ENCODE measurements around the gene PRAMEF13.
A peak's percentile ranks its signal among the peaks of the same experiment; 100 is the strongest.
"Not testable (repeated sequence)": the region's sequence is repeated elsewhere in the genome, so short reads cannot be mapped to it uniquely, and the experiment has no call there.

Gene PRAMEF13

GRCh38 chr1:13201309-13201708 is at the start of gene PRAMEF13:
Gene PRAMEF13 (minus strand): TSS chr1:13201409. CDS start chr1:13199589, 1,820 bp downstream.
- DNase-seq (ENCODE audit: low spot score), result not testable (repeated sequence)

GRCh38 chr1:13247122-13247521 is 45.9 kb upstream of the PRAMEF13 start:
- DNase-seq (ENCODE audit: low spot score), result not testable (repeated sequence)

DNA sequence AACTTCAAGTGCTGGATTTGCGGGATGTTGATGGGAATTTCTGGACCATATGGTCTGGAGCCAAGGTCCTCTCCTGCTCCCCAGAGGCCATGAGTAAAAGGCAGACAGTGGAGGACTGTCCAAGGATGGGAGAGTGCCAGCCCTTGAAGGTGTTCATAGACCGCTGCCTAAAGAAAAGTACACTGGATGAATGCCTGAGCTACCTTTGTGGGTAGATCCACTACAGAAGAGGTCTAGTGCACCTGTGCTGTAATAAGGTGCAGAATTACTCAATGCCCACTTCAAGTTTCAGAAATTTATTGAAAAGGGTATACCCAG is 45.3 kb upstream of the PRAMEF13 start:
- DNase-seq (ENCODE audit: low spot score), result not testable (repeated sequence)

- DNase-seq (ENCODE audit: low spot score), result not testable (repeated sequence)
Measured at GRCh38 chr1:13245841-13246553, 44.8 kb upstream of the PRAMEF13 start.

GRCh38 chr1:13243536-13244263 is 42.5 kb upstream of the PRAMEF13 start:
- not testable (repeated sequence) for DNase-seq (ENCODE audit: low spot score)

DNA sequence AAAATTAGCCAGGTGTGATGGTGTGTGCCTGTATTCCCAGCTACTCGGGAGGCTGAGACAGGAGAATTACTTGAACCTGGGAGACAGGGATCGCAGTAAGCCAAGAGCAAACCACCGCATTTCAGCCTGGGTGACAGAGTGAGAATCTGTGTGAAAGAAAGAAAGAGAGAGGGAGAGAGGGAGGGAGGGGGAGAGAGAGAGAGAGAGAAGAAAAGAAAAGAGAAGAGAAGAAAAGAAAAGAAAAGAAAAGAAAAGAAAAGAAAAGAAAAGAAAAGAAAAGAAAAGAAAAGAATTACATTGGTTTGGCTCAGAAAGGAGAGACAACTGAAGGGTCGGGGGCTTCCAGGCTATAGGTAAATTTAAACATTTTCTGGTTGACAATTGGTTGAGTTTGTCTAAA is 38.4 kb upstream of the PRAMEF13 start:
- DNase-seq (ENCODE audit: low spot score), result not testable (repeated sequence)

DNA sequence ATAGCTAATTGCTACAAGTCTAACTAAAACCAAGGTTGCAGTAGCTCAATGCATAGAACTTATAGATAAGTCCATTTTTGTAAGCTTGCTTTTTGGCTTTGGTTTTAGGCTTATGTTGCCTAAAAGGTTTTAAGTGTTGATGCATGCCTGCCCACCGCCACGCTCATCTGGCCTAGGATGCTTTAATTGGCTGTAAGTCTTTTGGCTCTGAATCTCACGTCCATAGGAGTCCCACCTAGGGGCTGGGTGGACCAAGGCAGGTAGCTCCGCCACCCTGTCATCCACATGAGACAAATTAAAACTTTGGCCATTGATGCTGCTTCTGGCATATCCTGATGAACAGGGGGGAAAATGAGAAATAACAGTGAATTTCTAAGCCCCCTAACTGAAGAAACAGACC is 36.4 kb upstream of the PRAMEF13 start:
- not testable (repeated sequence) for DNase-seq (ENCODE audit: low spot score)

DNA sequence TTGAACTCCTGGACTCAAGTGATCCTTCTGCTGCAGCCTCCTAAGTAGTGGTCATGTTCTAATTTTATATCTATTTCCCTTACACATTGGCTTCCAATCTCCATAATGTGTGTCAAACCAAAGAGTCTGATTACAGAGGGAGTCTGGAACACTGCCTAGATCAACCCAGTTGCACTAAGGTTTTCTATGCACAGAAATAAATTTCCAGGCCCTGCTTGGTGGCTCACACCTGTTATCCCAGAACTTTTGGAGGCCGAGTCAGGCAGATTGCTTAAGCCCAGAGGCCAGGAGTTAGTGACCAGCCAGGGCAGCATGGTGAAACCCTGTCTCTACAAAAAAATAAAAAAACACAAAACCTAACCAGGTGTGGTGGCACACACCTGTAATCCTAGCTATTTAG is 32.8 kb upstream of the PRAMEF13 start:
- DNase-seq (ENCODE audit: low spot score), result not testable (repeated sequence)

- not testable (repeated sequence) for DNase-seq (ENCODE audit: low spot score)
Measured at GRCh38 chr1:13232056-13232455, 30.8 kb upstream of the PRAMEF13 start.

GRCh38 chr1:13231061-13231750 is 30.0 kb upstream of the PRAMEF13 start:
- not testable (repeated sequence) for DNase-seq (ENCODE audit: low spot score)

DNA sequence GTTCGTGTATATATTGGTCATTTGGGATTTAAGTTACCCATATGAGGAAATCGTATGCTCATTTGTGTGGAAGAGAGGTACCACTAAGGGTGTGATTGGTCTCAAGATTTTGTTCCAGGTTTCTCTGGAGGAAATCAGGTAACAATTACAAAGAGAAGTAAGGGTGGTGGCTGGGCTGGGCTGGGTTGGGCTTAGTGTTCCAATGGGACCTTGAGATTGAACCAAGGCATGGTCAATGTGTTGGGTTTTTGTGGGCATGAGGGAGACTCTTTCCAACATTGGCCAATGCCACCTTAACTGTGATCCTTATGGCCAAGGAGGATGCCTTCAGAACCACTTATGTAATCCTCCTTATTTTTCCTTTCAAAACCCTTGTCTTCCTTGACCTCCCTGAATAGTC is 29.4 kb upstream of the PRAMEF13 start:
- DNase-seq (ENCODE audit: low spot score), result not testable (repeated sequence)

GRCh38 chr1:13230096-13230495 is 28.9 kb upstream of the PRAMEF13 start:
- not testable (repeated sequence) for DNase-seq (ENCODE audit: low spot score)

DNA sequence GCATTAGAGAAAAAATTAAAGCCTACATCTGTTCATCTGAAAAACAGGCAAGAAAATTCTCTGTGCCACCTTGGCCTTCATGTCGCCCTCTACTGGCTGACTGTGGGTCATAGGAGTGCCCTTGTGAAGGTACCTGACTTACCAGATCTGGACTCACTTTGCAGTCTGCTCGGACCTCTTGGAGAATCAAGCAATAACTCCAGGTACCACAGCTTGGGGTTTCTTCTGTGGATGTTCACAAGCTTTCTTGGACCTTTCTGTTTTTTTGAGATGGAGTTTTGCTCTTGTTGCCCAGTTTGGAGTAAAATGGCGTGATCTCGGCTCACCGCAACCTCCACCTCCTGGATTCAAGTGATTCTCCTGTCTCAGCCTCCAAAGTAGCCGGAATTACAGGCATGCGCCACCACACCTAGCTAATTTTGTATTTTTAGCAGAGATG is 27.2 kb upstream of the PRAMEF13 start:
- DNase-seq (ENCODE audit: low spot score), result peak; percentile 58

DNA sequence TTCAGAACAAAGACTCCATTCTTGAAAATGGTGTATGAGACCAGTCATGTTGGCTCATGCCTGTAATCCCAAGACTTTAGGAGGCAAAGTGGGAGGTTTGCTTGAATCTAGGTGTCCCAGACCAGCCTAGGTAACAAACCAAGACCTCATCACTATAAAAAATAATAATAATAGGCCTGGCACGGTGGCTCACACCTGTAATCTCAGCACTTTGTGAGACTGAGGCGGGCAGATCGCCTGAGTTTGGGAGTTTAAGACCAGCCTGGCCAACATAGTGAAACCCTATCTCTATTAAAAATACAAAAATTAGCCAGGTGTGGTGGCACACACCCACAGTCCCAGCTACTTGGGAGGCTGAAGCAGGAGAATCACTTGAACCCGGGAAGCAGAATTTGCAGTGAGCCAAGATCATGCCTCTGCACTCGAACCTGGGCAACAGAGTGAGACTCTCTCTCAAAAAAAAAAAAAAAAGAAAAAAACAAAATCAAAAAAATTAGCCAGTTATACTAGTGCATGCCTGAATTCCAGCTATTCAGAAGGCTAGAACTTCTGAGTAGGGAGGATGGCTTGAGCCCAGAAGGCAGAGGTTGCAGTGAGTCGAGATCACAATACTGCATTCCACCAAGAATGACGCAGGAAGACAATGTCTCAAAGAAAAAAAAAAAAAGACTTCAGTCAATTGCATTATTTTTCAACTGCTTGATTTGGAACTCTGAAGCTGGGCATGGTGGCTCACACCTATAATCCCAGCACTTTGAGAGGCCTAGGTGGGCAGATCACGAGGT is 26.3 kb upstream of the PRAMEF13 start:
- not testable (repeated sequence) for DNase-seq (ENCODE audit: low spot score)

GRCh38 chr1:13225675-13226204 is 24.5 kb upstream of the PRAMEF13 start, which contains the start of gene PRAMEF18:
Gene PRAMEF18 (minus strand): TSS chr1:13226154. CDS start chr1:13226106, 48 bp downstream.
- DNase-seq (ENCODE audit: low spot score), result not testable (repeated sequence)

DNA sequence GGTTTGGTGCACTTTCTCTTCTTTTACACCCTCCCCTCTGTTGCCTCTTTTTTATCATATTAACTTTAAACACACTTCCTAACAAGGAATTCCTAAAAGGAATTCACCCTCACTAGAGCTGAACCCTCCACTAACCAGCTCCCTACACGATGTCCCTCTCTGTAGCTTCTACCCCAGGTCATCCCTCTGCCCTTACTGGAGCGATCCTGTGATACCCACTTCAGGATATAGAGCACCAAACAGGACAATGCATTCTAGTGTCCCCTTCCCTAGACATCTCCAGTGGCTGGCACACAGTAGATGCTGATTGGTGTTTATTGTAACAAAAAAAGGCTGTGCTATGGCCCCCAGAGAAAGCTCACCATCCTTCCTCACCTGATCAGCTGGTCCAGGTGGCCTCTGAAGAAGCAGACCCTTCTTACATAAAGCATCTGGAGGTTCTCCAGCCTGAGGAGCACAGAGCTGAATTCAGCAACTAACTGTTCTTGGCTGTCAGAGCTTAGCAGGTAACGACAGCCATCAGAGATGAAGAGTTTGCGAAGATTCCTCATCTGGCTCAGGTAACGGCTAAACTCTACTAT is 23.4 kb upstream of the PRAMEF13 start:
- no peak for DNase-seq (ENCODE audit: low spot score)

- DNase-seq (ENCODE audit: low spot score), result not testable (repeated sequence)
Measured at GRCh38 chr1:13222788-13223187, 21.6 kb upstream of the PRAMEF13 start.

DNA sequence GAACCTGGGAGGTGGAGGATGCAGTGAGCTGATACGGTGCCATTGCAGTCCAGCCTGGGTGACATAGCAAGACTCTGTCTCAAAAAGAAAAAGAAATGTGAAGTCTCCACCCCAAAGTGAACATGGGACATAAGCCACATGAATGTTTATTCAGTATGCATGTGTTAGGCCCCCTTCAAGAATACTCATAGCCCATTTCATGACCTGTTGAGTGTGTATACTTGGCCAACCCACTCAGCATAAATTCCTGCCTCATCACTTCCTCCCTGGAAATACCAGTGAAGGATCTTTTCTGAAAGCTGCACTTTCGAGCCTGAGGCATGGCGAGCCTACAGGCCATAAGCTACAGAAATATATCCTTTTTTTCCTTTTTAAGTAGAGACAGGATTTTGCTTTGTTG is 18.0 kb upstream of the PRAMEF13 start:
- DNase-seq (ENCODE audit: low spot score), result not testable (repeated sequence)

- DNase-seq (ENCODE audit: low spot score), result not testable (repeated sequence)
Measured at GRCh38 chr1:13216619-13217018, 15.4 kb upstream of the PRAMEF13 start.

GRCh38 chr1:13208712-13209111 is 7.5 kb upstream of the PRAMEF13 start:
- not testable (repeated sequence) for DNase-seq (ENCODE audit: low spot score)

- DNase-seq (ENCODE audit: low spot score), result not testable (repeated sequence)
Measured at GRCh38 chr1:13171548-13171947, 29.7 kb downstream of the PRAMEF13 start, which contains the start of gene PRAMEF9. Gene PRAMEF9 (plus strand): TSS chr1:13171848. CDS start chr1:13175281, 3,433 bp downstream.

Measured in activated CD4-positive, alpha-beta T cell treated with anti-CD3 and anti-CD28 coated beads, Interleukin-2, Interleukin-4, amounts not matched to agents 100 ng/mL and 50 ng/mL, durations not matched to agents 16 hours and 8 hours (primary cell).